HG02970 (cell line): ENCODE results near the gene ITPRIP.

Experiments
- ATAC-seq: cut with Tn5 transposase; IDR thresholded peaks from one replicate; pipeline ENCODE4 v1.9.1; 2021; ENCODE audit warnings: mild to moderate bottlenecking, moderate library complexity, moderate number of reproducible peaks; ENCODE audit not compliant: unreplicated experiment, low FRiP score

The ITPRIP gene, protein sequence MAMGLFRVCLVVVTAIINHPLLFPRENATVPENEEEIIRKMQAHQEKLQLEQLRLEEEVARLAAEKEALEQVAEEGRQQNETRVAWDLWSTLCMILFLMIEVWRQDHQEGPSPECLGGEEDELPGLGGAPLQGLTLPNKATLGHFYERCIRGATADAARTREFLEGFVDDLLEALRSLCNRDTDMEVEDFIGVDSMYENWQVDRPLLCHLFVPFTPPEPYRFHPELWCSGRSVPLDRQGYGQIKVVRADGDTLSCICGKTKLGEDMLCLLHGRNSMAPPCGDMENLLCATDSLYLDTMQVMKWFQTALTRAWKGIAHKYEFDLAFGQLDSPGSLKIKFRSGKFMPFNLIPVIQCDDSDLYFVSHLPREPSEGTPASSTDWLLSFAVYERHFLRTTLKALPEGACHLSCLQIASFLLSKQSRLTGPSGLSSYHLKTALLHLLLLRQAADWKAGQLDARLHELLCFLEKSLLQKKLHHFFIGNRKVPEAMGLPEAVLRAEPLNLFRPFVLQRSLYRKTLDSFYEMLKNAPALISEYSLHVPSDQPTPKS

DNA sequence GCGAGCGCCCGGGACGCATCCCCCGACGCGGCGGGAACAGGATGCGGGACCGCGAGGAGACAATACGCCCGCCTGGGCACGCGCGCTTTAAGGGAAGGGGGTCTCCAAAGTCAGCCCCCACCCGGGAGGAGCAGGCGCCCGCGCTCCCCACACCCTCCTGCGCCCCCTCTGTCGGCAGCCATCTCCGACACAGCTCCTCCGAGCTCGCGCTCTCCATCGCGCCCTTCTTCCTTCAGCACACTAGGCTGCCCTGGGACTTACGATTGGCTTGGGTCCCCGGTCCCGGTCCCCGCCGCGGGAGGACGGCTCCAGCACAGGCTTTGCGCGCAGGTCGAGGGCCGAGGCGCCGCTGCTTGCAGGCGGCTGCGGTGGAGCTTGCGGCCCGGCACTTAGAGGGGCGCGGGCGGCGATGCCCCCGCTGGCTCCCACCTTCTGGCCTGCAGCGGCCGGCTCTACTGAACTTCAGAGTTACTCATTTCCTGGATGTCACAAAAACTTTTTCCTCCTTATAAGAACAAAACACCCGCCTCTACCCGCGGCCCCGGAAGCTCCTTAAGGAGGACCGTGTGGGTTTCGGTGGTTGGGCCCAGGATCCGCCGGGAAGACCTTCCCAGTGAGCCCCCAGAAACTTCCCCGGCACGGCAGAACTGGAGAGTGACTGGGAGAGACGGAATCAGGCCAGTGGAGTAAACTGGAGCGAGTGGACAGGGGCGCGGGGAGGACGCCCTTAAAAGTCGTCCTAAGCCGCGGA is at the start of gene ITPRIP:
TSS of gene ITPRIP (minus strand) at position 481 of the 751 bp plus-strand sequence. CDS start 22,414 bp downstream, outside the sequence.
- ATAC-seq, result peak; percentile 56

DNA sequence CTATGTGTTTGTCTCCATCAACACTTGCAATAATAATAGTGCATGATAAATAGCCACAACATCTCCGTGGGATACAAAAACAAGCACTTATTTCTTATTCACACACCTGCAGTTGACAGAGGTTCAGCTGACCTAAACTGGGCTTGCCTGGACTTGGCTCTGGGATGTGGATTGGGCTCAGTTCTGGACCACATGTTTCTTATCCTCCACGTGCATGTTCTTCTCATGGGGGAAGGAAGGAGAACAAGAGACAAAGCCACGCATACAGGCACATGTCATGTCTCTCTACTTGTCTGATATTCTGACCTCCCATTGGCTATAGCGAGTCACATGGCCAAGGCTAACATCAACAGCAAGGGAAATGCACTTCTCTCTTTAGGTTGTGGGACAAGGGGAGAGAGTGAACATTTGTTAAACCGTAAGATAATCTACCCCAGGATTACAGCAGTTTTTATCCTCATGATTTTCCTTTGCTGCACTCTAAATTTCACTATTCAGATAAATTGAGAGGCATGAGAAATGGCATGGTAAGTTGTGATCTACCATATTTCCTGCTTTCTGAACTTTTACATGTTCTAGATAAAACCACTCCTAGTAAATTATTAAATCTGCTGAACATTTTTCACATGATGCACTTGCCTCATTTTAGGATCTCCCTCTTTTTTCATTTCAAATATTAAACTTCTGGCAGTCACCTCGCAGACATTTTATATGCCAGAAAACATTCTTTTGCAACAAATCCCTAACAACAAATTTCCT is 49.0 kb upstream of the ITPRIP start:
- ATAC-seq, result no peak

DNA sequence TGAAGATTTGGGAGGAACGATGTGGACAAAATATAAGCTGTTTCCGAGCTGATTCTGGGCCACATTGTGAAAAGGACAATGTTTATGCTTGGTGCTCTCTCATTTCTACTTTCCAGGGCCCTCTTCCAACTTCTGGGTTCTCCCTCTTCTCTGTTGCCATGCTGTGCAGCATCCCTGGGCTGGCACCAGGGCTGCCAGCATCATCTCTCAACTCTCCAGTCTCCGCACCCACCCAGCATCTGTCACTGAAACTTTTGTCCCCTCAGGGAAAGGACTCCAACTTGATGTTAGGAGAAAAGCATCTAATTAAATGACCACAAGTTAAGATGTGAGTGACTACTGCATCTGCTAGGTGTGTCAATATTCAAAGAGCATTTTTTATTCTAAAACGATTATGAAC is 42.1 kb upstream of the ITPRIP start:
- no peak for ATAC-seq

DNA sequence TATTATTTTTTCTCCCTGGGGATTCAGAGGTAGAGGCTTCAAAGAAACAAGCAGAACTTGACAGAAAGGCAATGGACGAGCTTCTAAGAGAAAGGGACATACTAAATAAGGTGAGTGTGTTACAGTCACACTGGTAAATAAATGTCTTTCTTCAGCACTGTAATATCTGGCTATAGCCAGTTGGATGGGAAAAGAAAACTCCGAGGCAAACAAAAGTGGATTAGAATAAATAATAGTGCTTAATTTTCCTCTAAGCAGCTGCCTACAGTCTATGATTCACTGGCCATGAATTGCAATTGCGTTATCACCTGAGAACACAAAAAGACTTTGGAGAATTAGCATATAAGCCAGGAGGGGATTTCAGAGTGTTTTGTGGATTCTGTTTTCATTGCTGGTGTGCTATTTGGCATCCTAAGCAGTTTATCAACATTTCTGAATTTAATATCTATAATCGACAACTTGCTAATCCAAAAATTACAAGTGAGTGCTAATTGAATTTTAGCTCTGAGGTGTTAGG is 38.6 kb upstream of the ITPRIP start:
- no peak for ATAC-seq

DNA sequence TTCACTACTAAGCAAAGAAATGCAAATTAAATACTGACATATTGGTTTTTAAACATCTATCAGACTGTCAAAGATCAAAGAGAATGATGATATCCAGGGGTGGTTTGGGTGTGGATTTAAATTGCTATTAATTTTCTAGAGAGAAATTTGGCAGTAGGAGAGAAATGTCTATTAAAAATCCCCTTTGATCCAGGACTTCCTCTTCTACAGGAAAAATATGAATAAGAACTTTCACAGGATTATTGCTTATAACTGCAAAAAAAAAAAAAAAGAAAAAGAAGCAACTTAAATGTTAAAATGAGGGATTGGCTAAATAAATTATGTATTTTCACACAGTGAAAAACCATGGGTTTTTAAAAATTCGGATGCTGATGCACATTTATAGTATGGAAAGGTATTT is 36.3 kb upstream of the ITPRIP start:
- no peak for ATAC-seq

DNA sequence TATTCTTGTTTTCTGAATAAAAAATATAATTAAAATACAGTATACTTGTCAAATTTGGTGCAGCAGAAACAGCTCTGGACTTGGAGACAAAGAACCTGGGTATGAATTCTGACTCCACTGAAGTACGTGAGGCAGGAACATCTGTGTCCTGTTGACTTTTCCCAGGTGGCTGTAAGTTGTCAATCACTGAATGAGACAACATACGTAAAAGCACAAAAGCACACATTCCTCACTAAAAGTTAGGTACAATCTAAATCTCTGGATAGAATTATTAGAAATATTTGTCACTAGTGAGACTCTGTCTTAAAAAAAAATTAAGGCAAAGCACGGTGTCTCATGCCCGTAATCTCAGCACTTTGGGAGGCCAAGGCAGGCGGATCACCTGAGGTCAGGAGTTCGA is 33.5 kb upstream of the ITPRIP start:
- no peak for ATAC-seq

DNA sequence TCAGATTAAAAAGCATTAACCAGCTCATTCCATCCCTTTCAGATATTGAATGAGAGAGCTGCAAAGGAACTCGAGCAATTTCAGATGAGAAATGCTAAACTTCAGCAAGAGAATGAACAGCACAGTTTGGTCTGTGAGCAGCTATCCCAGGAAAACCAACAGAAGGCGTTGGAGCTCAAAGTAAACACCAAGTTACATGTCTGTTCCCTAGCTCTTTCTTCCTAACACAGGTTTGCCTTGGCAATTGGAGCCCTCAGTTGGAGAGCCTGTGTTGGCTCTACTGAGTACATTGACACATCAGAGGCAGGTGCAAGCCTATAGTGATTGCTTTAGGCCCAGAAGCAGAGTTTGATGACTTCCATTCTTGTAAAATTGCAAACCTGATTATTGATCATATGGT is 30.1 kb upstream of the ITPRIP start:
- no peak for ATAC-seq

DNA sequence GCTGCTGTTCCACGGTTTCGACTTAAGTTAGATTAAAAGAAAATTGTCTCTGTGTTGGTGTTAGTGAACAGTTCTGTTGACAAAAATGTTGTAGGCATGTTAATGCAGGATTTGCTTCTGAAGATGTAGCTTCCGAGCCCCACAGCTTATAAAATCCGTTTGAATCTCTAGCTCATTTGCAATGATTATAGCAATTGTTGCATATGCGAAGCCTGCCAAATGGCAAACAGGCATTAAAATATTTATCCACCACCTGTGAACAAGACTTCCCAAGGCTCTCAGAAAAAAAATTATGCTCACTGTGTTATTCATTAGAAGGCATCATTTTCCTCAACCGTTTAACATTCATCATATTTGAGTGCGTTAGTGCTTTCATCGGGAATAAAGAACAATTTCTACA is 29.6 kb upstream of the ITPRIP start:
- no peak for ATAC-seq

DNA sequence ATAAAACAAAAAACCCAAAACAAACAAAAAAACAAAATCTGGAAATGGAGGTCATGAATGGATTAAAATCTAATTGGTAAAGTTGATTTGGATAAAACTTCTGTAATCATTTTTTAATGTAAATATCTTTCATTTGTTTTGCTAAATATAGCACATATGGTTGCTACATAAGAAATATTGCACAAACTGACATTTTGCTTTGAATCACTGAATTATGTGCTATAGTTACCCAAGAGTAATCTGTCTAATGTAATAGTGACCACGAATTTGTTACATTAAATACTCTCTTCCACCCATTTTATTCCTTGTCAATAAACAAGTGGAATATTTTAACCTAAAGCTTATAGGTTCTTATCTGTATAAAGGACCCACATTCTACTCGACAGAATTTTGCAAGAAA is 21.5 kb upstream of the ITPRIP start:
- no peak for ATAC-seq

DNA sequence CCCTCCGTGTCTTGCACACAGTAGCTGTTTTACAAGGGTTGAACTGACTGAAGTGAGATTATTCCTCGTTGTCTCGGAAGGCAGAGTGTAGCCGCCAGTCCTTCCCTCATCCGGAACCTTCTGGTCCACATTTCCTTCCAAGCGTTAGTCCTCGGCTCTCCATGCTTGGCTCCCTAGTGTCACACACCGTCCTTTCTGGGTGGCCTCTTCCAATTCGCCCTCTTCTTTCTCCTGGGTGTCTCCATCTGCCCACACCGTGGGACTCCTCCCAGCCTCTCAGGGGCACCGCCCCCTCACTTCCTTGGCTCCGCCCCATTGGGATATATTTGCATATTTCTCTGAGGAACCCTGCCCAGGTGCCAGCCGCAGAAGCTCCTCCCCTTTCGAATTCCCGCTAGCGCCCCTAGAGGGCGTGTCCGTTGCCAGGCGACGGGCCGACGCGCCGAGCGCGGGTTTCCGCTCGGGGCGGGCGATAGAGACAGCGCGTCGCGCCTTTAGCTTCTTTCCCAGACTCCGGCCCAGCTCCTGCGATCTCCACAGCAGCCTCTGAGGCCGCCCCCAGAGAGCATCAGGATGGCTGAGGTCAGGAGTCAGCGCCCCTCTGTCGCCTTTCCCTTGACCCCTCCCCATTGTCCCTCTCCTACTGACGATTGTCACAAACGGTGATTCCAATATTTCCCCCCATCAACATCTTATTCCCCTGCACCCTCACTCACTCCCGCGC is 15.2 kb upstream of the ITPRIP start, which contains the start of gene CFAP58:
TSS of gene CFAP58 (plus strand) at position 509 of the 724 bp plus-strand sequence. CDS start at position 574, 65 bp downstream.
- ATAC-seq, result peak; percentile 51

DNA sequence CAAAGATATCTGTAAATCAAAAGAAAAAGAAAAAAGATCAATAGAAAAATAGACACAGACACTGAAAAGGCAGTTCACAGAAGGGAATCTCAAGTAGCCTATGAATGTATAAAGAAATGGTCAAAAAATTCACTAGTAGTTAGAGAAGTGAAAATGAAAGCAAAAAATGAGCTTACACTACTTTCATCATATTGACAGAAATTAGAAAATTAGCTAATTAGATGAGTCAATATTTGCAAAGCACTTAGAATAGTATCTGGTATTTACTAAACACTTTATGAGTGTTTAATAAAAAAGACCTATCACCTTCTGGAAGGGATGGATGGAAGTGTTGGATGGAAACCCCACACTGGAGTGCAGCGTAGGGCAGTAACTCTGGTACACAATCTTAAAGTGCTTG is 13.7 kb upstream of the ITPRIP start:
- ATAC-seq, result no peak

DNA sequence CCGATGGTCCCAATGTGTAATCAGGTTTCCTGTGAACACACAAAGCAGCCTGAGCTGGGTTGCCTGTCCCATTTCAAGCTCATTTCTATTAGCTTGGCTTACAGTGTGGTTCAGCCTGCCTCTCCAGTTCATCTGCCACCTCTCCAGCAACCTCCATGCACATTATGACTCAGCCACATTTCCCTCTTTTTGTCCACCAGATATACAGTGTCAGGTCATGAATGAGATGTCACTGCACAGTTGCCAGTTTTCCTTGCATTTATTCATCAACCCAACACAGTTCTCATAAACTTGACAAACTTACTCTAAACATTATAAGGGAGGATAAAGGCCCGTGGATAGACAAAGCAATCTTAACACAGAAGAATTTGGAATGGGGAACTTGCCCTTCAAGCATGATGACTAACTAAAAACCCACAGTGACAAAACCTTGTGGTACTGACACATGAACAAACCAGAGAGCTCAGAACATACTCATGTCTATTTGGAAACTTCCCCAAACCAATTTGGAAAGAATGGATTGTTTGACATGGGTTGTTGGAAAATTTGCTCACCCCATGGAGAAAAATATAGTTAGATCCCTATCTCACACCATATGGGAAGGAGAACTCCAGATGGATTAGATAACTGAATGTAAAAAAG is 12.9 kb upstream of the ITPRIP start:
- no peak for ATAC-seq

DNA sequence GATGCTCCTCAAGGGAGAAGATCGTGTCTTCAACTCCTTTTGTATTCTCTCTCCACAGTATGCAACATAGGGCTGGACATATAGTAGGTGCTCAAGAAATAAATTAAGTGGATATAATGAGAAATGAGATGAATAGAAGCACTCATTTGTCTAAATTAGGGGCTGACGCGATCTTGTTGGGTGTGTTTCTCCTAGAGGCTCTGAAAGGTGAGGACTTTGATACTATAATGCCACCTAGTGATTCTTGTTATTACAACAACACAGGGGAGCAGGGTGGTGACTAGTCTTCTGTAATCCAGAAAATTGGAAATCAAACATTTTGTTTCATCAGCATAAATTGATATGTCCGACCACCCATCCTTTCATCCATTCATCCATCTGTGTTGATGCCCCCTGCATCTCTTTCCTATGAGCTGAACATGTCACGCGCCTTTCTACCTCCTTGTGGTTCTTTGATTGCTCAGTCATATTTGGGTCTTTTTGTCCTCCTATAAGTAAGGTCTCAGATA is 11.9 kb upstream of the ITPRIP start:
- peak; percentile 37 for ATAC-seq

DNA sequence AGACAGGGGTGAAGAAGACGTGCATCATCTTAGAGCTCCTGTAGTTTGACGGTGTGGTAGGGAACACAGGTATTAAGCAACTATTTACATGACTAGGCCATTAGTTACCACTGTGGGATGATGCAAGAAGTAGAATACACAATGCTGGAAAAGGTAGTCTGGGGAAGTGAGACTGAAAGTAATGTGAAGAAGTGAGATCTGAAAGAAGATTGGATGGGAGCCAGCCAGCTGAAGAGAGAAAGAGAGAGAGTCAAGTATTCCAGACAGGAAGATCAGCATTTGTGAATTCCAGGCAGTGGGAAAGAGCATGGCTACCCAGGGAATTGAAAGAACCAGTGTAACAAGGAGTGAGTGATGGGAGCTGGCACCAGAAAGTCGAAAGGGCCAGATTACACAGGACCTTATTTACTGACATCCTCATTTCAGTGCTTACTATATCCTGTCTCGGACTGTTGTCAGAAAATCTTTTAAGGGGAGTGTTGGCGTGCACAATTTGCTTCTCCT is 11.4 kb upstream of the ITPRIP start:
- peak; percentile 42 for ATAC-seq

DNA sequence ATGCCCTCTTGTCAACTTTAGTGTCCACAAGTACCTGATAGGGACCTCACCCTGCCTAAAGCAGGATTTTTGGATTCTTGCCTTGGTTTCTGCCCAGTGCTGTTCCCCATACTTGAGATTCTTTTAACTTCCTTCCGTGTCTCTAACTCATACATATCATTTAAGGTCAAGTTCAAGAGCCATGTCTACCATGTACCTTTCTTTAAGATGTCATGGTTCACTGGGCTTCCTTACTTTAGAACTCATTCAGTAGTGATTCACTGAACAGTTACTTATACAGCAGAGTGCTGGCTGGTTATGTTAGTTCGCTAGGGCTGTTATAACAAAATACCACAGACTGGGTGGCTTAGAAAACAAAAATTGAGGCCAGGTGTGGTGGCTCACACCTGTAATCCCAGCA is 10.3 kb upstream of the ITPRIP start:
- ATAC-seq, result no peak

DNA sequence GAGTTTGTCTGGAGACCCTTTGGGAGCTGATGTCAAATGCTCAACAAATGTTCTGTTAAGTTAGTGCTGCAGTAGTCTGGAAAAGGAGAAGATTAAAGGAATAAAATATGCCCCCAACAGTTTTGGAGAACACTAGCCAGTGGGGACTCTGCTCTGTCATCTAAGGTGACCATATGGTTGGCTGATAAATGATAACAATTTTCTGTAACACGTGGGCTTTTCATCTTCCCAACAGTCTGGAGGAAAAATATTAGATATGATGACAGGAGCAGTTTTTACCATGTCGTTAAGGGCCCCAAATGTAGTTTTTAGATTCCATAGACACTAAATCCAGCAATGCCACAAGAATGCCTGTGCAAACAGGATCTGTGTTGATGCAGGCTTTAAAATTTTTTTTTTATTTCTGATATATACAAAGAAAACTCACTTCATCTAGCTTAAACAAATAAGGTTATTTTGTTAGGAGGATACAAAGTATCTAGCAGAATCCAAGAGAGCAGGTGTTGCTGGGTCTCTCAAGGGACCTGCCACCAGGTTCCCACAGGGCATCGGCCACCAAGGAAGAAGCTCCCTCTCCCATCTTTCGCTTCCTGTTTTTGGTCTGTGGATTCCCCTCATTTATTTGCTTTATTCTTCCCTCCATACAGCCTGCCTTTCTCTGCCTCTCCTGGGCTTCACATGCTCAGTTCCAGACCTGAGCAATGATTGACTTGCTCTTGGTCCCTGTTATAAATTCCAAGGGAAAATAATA is 9.2 kb upstream of the ITPRIP start:
- no peak for ATAC-seq

DNA sequence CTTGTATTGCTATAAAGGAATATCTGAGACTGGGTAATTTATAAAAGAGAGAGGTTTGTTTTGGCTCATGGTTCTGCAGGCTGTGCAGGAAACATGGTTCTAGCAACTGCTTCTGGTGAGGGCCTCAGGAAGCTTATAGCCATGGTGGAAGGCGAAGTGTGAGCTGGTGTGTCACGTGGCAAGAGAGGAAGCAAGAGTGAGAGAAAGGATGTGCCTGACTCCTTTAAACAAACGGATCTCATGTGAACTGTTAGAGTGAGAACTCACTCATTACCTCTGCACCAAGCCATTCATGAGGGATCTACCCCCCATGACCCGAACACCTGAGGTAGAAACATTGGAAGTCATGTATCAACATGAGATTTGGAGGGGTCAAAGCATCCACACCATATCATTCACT is 7.7 kb upstream of the ITPRIP start:
- ATAC-seq, result no peak

DNA sequence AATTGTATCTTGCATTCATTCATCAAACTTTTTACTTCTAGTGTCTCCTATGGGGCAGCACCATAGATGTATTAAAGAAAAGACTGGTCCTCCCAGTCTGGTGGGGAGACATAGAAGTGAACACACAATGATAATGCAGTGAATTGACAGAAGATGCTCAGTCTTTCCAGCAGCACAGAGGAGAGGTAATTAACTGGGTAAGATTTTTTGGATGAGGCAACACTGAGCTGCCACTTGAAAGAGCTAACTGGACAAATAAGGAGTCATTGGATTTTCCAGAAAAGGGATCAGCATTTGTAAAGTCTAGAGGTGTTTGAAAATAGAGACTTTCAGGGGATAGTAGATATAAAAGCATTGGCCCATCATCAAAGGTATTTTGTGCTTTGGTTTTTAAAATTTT is 7.2 kb upstream of the ITPRIP start:
- ATAC-seq, result no peak
